Endothelial cell of umbilical vein (primary cell): ENCODE results near the gene TDRD3. TPM values are rescaled to one million over a fixed set of nuclear protein-coding genes. Genes with fewer than 3 reads are reported as not detected.

ENCODE experiments used
- BruUV-seq: library from RNA; stranded (reverse); fragments of 400-500 nt; replicated peaks from 2 replicates; lab custom pipeline; 2021; lab: Mats Ljungman, UMichigan
- CTCF ChIA-PET: fragments of 300-600, 350-600 bp; sonication (Branson Sonifier 250); formaldehyde crosslinking; loops from one replicate; lab custom pipeline; 2021; ENCODE audit warnings: antibody characterized with exemption, inconsistent platforms; lab: Charles Lee
- POLR2A ChIA-PET: fragments of 300-600, 350-600 bp; sonication (Branson Sonifier 250); formaldehyde crosslinking; loops from one replicate; lab custom pipeline; 2021; ENCODE audit warnings: antibody characterized with exemption, inconsistent platforms; lab: Charles Lee
- DNase-seq: peaks from one replicate; pipeline ENCODE4 v3.0.0-alpha.2; 2011; ENCODE audit warnings: low read depth, low spot score
- FAIRE-seq: peaks from 2 replicates; lab custom pipeline; 2011; peaks lifted over from hg19 to GRCh38; lab: Jason Lieb, UNC
- H2AFZ ChIP-seq: 2 replicates; pipeline ENCODE4 v1.6.0; 2012; ENCODE audit warnings: low read depth, low read length, control low read depth, inconsistent platforms
- H3K27ac ChIP-seq: 2 replicates; pipeline ENCODE4 v1.5.1; 2011; ENCODE audit warnings: low read depth, mild to moderate bottlenecking, control low read depth, low read length, moderate library complexity; ENCODE audit not compliant: insufficient read depth
- H3K27me3 ChIP-seq, 2 experiments: 2 replicates each; pipeline versions ENCODE4 v1.6.0 to v1.6.1; 2011; ENCODE audit warnings: low read length in 2 of 2, mixed read lengths in 1 of 2; ENCODE audit not compliant: control insufficient read depth in 2 of 2, insufficient read depth in 2 of 2
- H3K36me3 ChIP-seq, 2 experiments: 2 replicates in 1 of 2; 3 replicates in 1 of 2; pipeline ENCODE4 v1.5.1; 2011; ENCODE audit warnings: low read length in 2 of 2, mild to moderate bottlenecking in 1 of 2, moderate library complexity in 1 of 2; ENCODE audit not compliant: control insufficient read depth in 2 of 2, insufficient read depth in 2 of 2; ENCODE audit errors: extremely low read depth in 1 of 2
- H3K4me1 ChIP-seq: 3 replicates; pipeline ENCODE4 v1.5.1; 2011; ENCODE audit warnings: mild to moderate bottlenecking, low read length; ENCODE audit not compliant: control insufficient read depth, insufficient read depth; ENCODE audit errors: extremely low read depth
- H3K4me2 ChIP-seq: 2 replicates; pipeline ENCODE4 v1.6.1; 2011; ENCODE audit warnings: low read length, control low read depth, mixed read lengths; ENCODE audit not compliant: insufficient read depth
- H3K4me3 ChIP-seq, 3 experiments: fragments of 200-600 bp in 1 of 3; sonication (generic), shearing (Covaris generic) in 1 of 3; replicated peaks in 1 of 3; 2 replicates each; pipeline ENCODE4 v1.5.1; 2011 to 2016; ENCODE audit warnings: control low read depth in 3 of 3, low read length in 3 of 3, mild to moderate bottlenecking in 2 of 3, inconsistent platforms in 1 of 3, low read depth in 1 of 3, moderate library complexity in 1 of 3; ENCODE audit not compliant: insufficient read depth in 1 of 3
- H3K79me2 ChIP-seq: 2 replicates; pipeline ENCODE4 v1.6.0; 2012; ENCODE audit warnings: low read length, inconsistent platforms; ENCODE audit not compliant: control insufficient read depth, insufficient read depth
- H3K9ac ChIP-seq: replicated peaks from 2 replicates; pipeline ENCODE3; 2011; ENCODE audit warnings: low read length, control low read depth; ENCODE audit not compliant: insufficient read depth; ENCODE audit errors: extremely low read depth
- H3K9me1 ChIP-seq: replicated peaks from 3 replicates; pipeline ENCODE4 v1.6.0; 2011; ENCODE audit warnings: mild to moderate bottlenecking, low read length; ENCODE audit not compliant: control insufficient read depth, insufficient read depth; ENCODE audit errors: extremely low read depth
- H3K9me3 ChIP-seq: replicated peaks from 2 replicates; pipeline ENCODE4 v1.5.1; 2012; ENCODE audit warnings: low read length, inconsistent platforms; ENCODE audit not compliant: control insufficient read depth, insufficient read depth
- H4K20me1 ChIP-seq: replicated peaks from 2 replicates; pipeline ENCODE3; 2011; ENCODE audit warnings: mild to moderate bottlenecking, low read length; ENCODE audit not compliant: control insufficient read depth, insufficient read depth; ENCODE audit errors: extremely low read depth
- CTCF ChIP-seq, 2 donors: IDR thresholded peaks; 1 replicate in 1 of 2; 2 replicates in 1 of 2; pipeline ENCODE4 v1.5.1; 2011; ENCODE audit warnings: low read length in 2 of 2, mild to moderate bottlenecking in 2 of 2, moderate library complexity in 2 of 2, control low read depth in 1 of 2, inconsistent platforms in 1 of 2, low read depth in 1 of 2; ENCODE audit not compliant: insufficient read depth in 1 of 2; ENCODE audit errors: extremely low read depth in 1 of 2
- EZH2 ChIP-seq: IDR thresholded peaks from 2 replicates; pipeline ENCODE4 v1.6.1; 2012; ENCODE audit warnings: borderline replicate concordance, low read depth, mild to moderate bottlenecking, moderate library complexity, low read length, inconsistent platforms; ENCODE audit not compliant: severe bottlenecking
- FOS ChIP-seq: IDR thresholded peaks from 2 replicates; pipeline ENCODE4 v1.6.1; 2011; ENCODE audit warnings: mild to moderate bottlenecking, low read length, moderate library complexity, borderline replicate concordance; ENCODE audit not compliant: insufficient read depth
- GATA2 ChIP-seq: IDR thresholded peaks from 2 replicates; pipeline ENCODE4 v1.7.0; 2011; ENCODE audit warnings: low read depth, mild to moderate bottlenecking, moderate library complexity, mixed read lengths, low read length; ENCODE audit not compliant: insufficient read length, insufficient read depth
- JUN ChIP-seq: IDR thresholded peaks from 2 replicates; pipeline ENCODE4 v1.6.1; 2011; ENCODE audit warnings: borderline replicate concordance, low read depth; ENCODE audit not compliant: insufficient read length, insufficient read depth
- MAX ChIP-seq: IDR thresholded peaks from 2 replicates; pipeline ENCODE4 v1.6.1; 2011; ENCODE audit not compliant: insufficient read depth, insufficient read length
- MYC ChIP-seq: IDR thresholded peaks from one replicate; pipeline ENCODE4 v1.6.1; 2011; ENCODE audit warnings: mild to moderate bottlenecking, low read depth, low read length
- POLR2A ChIP-seq: IDR thresholded peaks from 2 replicates; pipeline ENCODE4 v1.6.1; 2012; ENCODE audit warnings: low read depth, mild to moderate bottlenecking, control low read depth, low read length
- POLR2AphosphoS5 ChIP-seq: IDR thresholded peaks from 2 replicates; pipeline ENCODE4 v1.6.1; 2012; ENCODE audit warnings: low read depth, mild to moderate bottlenecking, control low read depth, low read length, moderate library complexity; ENCODE audit not compliant: insufficient read depth
- dilution Hi-C: fragments of 300-500 bp; cut with MboI; formaldehyde crosslinking; loops from one replicate; pipeline ENCODE4 v1.15.0; 2019; ENCODE audit warnings: low sequenced_read_pairs; ENCODE audit not compliant: extremely low pct_ligation_motif_present
- intact Hi-C: fragments of 100-400 bp; cut with micrococcal nuclease; formaldehyde crosslinking; loops from one replicate; pipeline ENCODE4 v1.10.0; 2022
- polyA plus RNA-seq, 4 experiments: library from polyadenylated mRNA; depleted of rRNA in 3 of 4; stranded (reverse) in 3 of 4; unstranded in 1 of 4; fragments of >200 nt; gene quantifications; 2 replicates each; pipeline versions ENCODE4 v1.2.1 to v1.2.3, GENCODE V29; 2011 to 2012; ENCODE audit warnings: missing spikeins in 1 of 4
- total RNA-seq: library from RNA; stranded (reverse); gene quantifications from 2 replicates; pipeline ENCODE4 v1.2.3, GENCODE V29; 2021

The TDRD3 gene
- total and polyA plus RNA-seq, 2 donors (not counting 3 experiments of a cell fraction or from before 2014, with no cell fraction given) = 3.0 to 16.3 TPM

GRCh38 chr13:60501236-60501635 lies 104.2 kb downstream of the TDRD3 start:
- H3K4me1 ChIP-seq = no peaks in the 10 kb centered on the region
- H3K4me2 ChIP-seq = no peak overlapping the region
- dilution Hi-C loops (no loop called here), intact Hi-C loops (no loop called here)
- BruUV-seq = no TSS peak
- H3K4me3 ChIP-seq = no peak overlapping the region
- POLR2A ChIA-PET = no interaction called here
- H3K27ac ChIP-seq = no peak overlapping the region
- no peaks in the 10 kb centered on the region for H3K9me1 ChIP-seq
- peaks cover 0 to 3% of the 10 kb centered on the region in 2 experiments for H3K36me3 ChIP-seq
- no peaks in the 10 kb centered on the region for H3K9me3 ChIP-seq
- no peak for TF ChIP-seq JUN
- TF ChIP-seq MYC = no peak
- no peak for TF ChIP-seq POLR2AphosphoS5
- no peak for TF ChIP-seq MAX
- no peak for TF ChIP-seq GATA2
- no peak for TF ChIP-seq FOS
- TF ChIP-seq EZH2 = no peak
- no peak for TF ChIP-seq CTCF (IDR thresholded peaks at IDR 0.05; ENCODE audit: extremely low read depth in 1 of 2, insufficient read depth in 1 of 2, low read depth in 1 of 2, low read length in 2 of 2)
- no peak for TF ChIP-seq POLR2A
- CTCF ChIA-PET = no interaction called here
- no peak overlapping the region for H3K9ac ChIP-seq
- no peak overlapping the region for H2AFZ ChIP-seq
- H3K27me3 ChIP-seq = no peaks in the 10 kb centered on the region
- H3K79me2 ChIP-seq = no peaks in the 10 kb centered on the region
- DNase-seq (no peak), FAIRE-seq (no peak)
- H4K20me1 ChIP-seq = no peaks in the 10 kb centered on the region
